ENCODE results near the gene JAZF1. TPM values are rescaled to one million over a fixed set of nuclear protein-coding genes. Genes with fewer than 3 reads are reported as not detected.

The JAZF1 gene
- total RNA-seq, 1 donor from 2014 or later, result 4.7 TPM

- intact Hi-C loops (cut with micrococcal nuclease), result no loop called here
These were observed 37.9 kb downstream of the JAZF1 start for GRCh38 chr7:28142650-28143049.

- intact Hi-C loops (cut with micrococcal nuclease), result no loop called here
These were observed 39.6 kb downstream of the JAZF1 start for GRCh38 chr7:28140979-28141378.

- intact Hi-C loops (cut with micrococcal nuclease), result no loop called here
These were observed 41.8 kb downstream of the JAZF1 start for GRCh38 chr7:28138837-28139236.

GRCh38 chr7:28137463-28137862 is 43.1 kb downstream of the JAZF1 start:
- intact Hi-C loops (cut with micrococcal nuclease), result no loop called here

GRCh38 chr7:28136885-28137284 is 43.7 kb downstream of the JAZF1 start:
- intact Hi-C loops (cut with micrococcal nuclease), result no loop called here

GRCh38 chr7:28136420-28136819 is 44.2 kb downstream of the JAZF1 start:
- intact Hi-C loops (cut with micrococcal nuclease), result no loop called here

GRCh38 chr7:28135760-28136159 is 44.8 kb downstream of the JAZF1 start:
- intact Hi-C loops (cut with micrococcal nuclease), result no loop called here

- intact Hi-C loops (cut with micrococcal nuclease), result no loop called here
These were observed 45.3 kb downstream of the JAZF1 start for GRCh38 chr7:28135315-28135714.

GRCh38 chr7:28133872-28134271 is 46.7 kb downstream of the JAZF1 start:
- intact Hi-C loops (cut with micrococcal nuclease), result no loop called here

- intact Hi-C loops (cut with micrococcal nuclease), result no loop called here
These were observed 47.4 kb downstream of the JAZF1 start for GRCh38 chr7:28132959-28133870.

- intact Hi-C loops (cut with micrococcal nuclease), result no loop called here
These were observed 50.3 kb downstream of the JAZF1 start for GRCh38 chr7:28130277-28130676.

GRCh38 chr7:28128608-28129007 is 52.0 kb downstream of the JAZF1 start:
- intact Hi-C loops (cut with micrococcal nuclease), result no loop called here

- intact Hi-C loops (cut with micrococcal nuclease), result no loop called here
These were observed 54.1 kb downstream of the JAZF1 start for GRCh38 chr7:28126410-28127041.

- intact Hi-C loops (cut with micrococcal nuclease), result no loop called here
These were observed 54.9 kb downstream of the JAZF1 start for GRCh38 chr7:28125431-28126409.

GRCh38 chr7:28124413-28124812 is 56.2 kb downstream of the JAZF1 start:
- intact Hi-C loops (cut with micrococcal nuclease), result no loop called here

- intact Hi-C loops (cut with micrococcal nuclease), result no loop called here
These were observed 56.8 kb downstream of the JAZF1 start for GRCh38 chr7:28123752-28124151.

- intact Hi-C loops (cut with micrococcal nuclease), result no loop called here
These were observed 59.1 kb downstream of the JAZF1 start for GRCh38 chr7:28121496-28121895.

GRCh38 chr7:28116041-28116440 is 64.6 kb downstream of the JAZF1 start:
- intact Hi-C loops (cut with micrococcal nuclease), result no loop called here

- intact Hi-C loops (cut with micrococcal nuclease), result no loop called here
These were observed 65.3 kb downstream of the JAZF1 start for GRCh38 chr7:28115261-28115660.

- intact Hi-C loops (cut with micrococcal nuclease), result no loop called here
These were observed 66.5 kb downstream of the JAZF1 start for GRCh38 chr7:28114056-28114455.

- intact Hi-C loops (cut with micrococcal nuclease), result no loop called here
These were observed 67.6 kb downstream of the JAZF1 start for GRCh38 chr7:28112883-28113540.

All from T-helper 1 cell treated with Interleukin-12 subunit alpha and Interleukin-12 subunit beta and Interleukin-4 antibody, amounts not matched to agents 30 ng/mL and 1 ng/mL, for 36 hours (primary cell).